ENCODE results near the gene PHF14.

Gene PHF14

GRCh38 chr7:11175887-11176286 lies 202.2 kb downstream of the PHF14 start:
- no peak for DNase-seq

DNA sequence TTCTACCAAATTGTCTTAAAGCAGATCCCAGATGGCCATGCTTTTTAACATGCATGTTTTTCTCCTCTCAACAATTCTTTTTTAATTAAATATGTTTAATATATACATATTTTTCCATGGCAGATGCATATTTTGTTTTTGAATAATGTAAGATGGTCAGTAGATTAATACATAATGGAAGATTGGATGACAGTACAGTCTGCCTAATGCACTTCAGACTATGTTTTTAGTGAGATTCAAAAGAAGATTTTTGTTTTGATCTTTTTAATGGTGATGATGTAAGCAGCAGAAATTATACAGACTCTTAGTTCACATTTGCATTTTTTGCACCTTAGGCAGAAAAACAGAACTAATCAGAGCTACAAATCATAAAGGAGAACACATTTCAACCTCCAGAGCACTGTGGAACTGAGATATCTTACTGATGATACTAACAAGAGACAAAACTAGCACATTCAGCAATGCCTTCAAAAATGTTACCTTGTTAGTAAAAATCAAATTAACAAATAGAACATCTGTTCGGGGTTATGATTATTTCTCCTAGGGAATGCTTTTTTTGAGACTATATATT lies 203.4 kb downstream of the PHF14 start:
- DNase-seq, result no peak

DNA sequence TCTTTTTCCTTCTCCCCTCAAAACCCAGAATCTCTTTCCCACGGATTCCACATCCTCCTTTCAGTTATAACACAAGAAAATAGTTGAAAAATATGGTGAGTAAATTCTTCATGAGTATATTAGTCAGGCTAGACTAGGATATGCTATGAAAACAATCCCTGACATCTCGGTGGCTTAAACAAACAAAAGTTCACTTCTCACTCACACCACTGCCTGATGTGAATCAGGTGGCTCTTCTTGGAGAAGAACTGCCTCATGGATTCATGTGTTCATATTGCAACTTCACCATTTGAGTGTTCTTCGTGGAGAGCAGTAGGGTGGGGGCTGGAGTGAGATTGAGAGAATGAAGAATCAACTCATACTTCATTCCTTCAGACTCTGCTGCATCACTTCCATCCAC lies 204.1 kb downstream of the PHF14 start:
- DNase-seq, result no peak

- no peak for DNase-seq
These were observed 207.9 kb downstream of the PHF14 start for GRCh38 chr7:11181590-11181989.

DNA sequence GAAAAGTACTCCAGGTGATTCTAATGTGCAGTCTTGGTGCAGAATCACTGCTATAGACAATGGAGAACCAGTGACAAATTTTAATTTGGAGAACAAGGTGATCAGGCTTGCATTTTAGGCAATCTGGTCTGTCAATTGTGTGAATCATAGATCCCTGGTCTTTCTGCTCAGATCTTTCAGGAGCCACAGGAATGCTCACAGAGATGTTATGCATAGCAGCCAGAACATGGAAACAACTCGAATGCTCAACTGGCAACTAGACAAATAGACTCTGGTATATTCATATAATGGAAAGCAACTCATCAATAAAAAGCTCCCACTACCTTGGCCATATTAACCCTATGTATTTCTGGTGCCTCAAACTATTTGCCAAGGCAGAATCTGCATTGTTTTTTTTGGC lies 209.1 kb downstream of the PHF14 start:
- DNase-seq, result no peak

GRCh38 chr7:11185179-11185815 lies 211.6 kb downstream of the PHF14 start:
- DNase-seq, result no peak

- no peak for DNase-seq
These were observed 215.0 kb downstream of the PHF14 start for GRCh38 chr7:11188529-11189310.

DNA sequence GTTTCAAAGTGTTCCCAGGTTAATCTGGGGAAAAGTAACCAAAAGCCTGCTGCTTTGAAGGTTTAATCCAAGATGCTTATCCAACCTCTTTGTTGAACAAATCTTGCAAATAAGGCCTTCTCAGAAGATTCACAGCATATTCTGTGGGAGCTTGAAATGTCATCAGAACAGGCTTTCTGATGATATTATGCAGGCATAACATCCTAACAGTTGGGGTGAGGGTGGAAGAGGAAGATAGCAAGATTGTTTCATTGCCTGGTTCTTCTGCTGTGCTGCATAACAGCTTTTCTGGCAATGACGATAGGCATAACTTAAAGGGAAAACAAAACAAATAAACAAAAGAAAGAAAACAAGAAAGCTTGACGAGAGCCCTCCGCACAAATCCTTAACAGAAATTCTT lies 217.4 kb downstream of the PHF14 start:
- no peak for DNase-seq

- DNase-seq, result no peak
These were observed 218.0 kb downstream of the PHF14 start for GRCh38 chr7:11191574-11192220.

DNA sequence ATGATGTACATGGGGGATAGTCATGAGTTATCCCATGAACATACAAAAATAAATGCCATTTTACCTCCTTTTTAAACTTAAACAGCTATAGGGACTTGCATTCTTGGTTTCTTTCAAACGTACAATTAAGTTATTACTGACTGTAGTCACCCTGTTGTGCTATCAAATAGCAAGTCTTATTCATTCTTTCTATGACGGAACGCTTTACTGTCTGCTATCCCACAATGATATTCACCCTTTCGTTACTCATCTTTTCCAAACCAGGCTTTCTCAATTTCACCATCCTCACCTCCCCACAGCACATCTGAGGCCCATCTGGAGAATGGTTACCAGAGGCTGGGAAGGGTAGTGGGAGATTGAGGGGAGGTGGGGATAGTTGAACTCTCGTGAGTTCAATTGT lies 218.8 kb downstream of the PHF14 start:
- no peak for DNase-seq

DNA sequence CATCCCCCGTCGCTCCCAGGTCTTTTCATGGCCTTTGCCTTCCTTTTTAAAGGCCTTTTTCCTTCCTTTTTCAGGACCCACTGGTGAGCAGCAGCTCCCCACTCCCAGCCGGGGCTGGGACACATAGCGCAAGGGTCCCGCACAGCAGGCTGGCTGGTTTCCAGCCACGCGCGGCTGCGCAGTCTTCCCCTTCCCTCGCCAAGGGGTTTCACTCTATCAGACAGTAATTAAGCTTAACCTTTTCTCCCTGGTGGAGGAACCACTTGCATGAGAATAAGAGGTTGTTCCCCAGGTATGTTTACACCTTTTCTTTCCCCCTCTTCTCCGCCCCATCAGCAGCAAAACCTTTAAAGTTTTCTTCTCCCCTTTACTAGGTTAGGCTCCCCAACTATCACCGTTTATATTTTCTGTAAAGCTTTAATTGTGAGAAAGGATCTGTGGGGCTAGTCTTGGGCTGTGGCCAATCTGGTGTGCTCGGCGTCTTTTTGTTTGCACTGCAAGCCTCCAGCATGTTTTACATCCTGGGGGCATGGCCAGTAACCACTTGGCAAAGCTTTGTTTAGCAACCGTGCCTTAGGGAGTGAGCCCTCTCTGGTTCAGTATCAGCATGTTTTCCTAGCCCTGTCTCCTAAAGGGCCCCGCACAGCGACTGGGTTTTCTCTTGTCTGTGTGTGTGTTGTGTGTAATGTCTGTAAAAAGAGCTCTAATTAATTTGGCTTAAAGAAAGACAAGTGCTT lies 219.6 kb downstream of the PHF14 start:
- no peak for DNase-seq

GRCh38 chr7:11193888-11194287 lies 220.2 kb downstream of the PHF14 start:
- DNase-seq, result no peak

- DNase-seq, result no peak
These were observed 220.8 kb downstream of the PHF14 start for GRCh38 chr7:11194492-11194891.

DNA sequence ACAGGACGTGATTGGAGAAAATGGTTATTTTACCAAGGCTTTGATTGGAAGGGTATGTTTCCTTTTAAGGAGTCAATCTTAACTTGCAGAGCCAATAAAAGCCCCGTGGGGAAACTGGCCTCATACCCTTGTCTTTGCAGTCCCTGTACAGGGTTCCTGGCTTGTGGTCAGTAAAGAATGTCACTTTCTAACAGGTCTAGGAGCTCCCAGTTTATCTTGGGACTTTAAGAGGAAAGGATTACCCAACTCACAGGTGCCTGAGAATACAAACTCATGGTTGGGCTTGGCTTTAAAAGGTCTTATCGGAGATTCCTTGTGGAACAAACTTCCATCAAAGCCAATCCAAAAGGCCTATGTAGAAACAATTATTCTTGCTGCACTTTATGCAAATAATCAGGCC lies 221.8 kb downstream of the PHF14 start:
- DNase-seq, result no peak

- no peak for DNase-seq
These were observed 222.5 kb downstream of the PHF14 start for GRCh38 chr7:11196143-11196542.

DNA sequence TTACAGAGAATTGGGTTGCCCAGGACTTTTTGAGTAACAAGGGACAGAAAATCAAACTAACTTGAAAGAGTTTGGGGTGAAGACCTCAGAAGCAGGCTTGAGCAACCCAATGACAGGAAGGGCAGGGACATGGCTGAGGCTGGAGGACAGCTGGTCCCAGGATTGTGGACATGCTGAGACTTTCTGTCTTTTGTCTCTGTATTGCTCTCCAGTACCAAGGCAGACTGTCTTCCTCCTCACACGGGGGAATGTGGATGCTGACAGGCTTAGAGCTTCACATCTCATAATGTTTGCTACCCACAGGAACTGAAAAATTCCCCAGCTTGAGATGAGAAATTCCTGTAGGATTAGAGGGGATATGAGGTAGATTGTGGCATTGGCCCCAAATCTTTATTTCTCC lies 229.6 kb downstream of the PHF14 start:
- no peak for DNase-seq

GRCh38 chr7:11203683-11204082 lies 230.0 kb downstream of the PHF14 start:
- no peak for DNase-seq

GRCh38 chr7:11206177-11206899 lies 232.7 kb downstream of the PHF14 start:
- DNase-seq, result no peak

DNA sequence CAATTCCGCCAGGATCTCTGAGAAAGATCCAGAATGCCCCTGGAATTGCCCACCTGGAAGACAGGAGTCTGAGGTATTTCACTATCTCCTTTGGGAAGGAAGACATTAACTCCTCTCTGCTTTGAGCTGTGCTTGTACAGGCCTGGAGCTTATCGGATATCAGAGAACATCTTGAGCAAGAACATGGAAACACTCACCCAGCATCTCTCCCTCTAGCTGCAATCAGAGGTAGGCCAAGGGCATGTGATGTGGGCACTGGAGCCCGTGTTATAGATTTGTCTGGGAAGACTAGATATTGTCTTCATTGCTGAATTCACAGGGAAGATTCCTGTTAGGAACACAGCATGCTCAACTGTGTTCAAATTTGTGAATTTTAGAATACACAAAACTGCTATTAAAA lies 233.9 kb downstream of the PHF14 start:
- no peak for DNase-seq

GRCh38 chr7:11208883-11209465 lies 235.3 kb downstream of the PHF14 start:
- DNase-seq, result no peak

- no peak for DNase-seq
These were observed 236.7 kb downstream of the PHF14 start for GRCh38 chr7:11210374-11210773.

Measured in T-helper 1 cell (primary cell).